NT2/D1 (cell line): Measurements from ENCODE around the gene ZC3H4.

Experiments
- SUZ12 ChIP-seq: IDR thresholded peaks from 2 replicates; pipeline ENCODE4 v1.6.1; 2011; ENCODE audit not compliant: insufficient read length, insufficient read depth; ENCODE audit errors: extremely low read depth
- YY1 ChIP-seq: IDR thresholded peaks from 2 replicates; pipeline ENCODE4 v1.6.1; 2011; ENCODE audit not compliant: insufficient read length, insufficient read depth
- ZNF274 ChIP-seq: IDR thresholded peaks from 2 replicates; pipeline ENCODE4 v1.6.1; 2011; ENCODE audit warnings: mild to moderate bottlenecking, low read depth, low read length

- TF ChIP-seq YY1: no peak
- no peak for TF ChIP-seq SUZ12
- no peak for TF ChIP-seq ZNF274
Measured at GRCh38 chr19:47097396-47098201, 16.0 kb downstream of the ZC3H4 start.
